Tibial nerve (tissue), 4 donors: ENCODE results near the gene ITGAL.

Source experiments
- CTCF ChIP-seq, 5 experiments: fragments of 200-600 bp in 3 of 5; fragments of 450-650 bp in 2 of 5; sonication (generic) in 3 of 5; IDR thresholded peaks; one replicate each; pipeline ENCODE4 v1.5.1; 2016 to 2019; ENCODE audit warnings: antibody characterized with exemption in 5 of 5, mild to moderate bottlenecking in 3 of 5, moderate library complexity in 2 of 5
- EP300 ChIP-seq, 2 donors: sonication (generic); formaldehyde crosslinking; IDR thresholded peaks; one replicate each; pipeline ENCODE4 v1.6.1; 2017; ENCODE audit warnings: antibody characterized with exemption in 2 of 2, mild to moderate bottlenecking in 1 of 2

GRCh38 chr16:30510376-30510938 is 37.9 kb downstream of the ITGAL start:
- TF ChIP-seq EP300 (IDR thresholded peaks at IDR 0.05) (no peak), CTCF (IDR thresholded peaks at IDR 0.05) (no peak)
